ENCODE data around the gene IFIT3. TPM values are rescaled to one million over a fixed set of nuclear protein-coding genes. Genes with fewer than 3 reads are reported as not detected.
"Not testable (repeated sequence)": the region's sequence is repeated elsewhere in the genome, so short reads cannot be mapped to it uniquely, and the experiment has no call there.

Gene IFIT3, protein sequence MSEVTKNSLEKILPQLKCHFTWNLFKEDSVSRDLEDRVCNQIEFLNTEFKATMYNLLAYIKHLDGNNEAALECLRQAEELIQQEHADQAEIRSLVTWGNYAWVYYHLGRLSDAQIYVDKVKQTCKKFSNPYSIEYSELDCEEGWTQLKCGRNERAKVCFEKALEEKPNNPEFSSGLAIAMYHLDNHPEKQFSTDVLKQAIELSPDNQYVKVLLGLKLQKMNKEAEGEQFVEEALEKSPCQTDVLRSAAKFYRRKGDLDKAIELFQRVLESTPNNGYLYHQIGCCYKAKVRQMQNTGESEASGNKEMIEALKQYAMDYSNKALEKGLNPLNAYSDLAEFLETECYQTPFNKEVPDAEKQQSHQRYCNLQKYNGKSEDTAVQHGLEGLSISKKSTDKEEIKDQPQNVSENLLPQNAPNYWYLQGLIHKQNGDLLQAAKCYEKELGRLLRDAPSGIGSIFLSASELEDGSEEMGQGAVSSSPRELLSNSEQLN
- polyA plus RNA-seq (2013, experiment 1 of 2; ENCODE audit: insufficient read length), result 2.2 TPM
- 1.3 TPM for polyA plus RNA-seq (2013, experiment 2 of 2; ENCODE audit: insufficient read length)

DNA sequence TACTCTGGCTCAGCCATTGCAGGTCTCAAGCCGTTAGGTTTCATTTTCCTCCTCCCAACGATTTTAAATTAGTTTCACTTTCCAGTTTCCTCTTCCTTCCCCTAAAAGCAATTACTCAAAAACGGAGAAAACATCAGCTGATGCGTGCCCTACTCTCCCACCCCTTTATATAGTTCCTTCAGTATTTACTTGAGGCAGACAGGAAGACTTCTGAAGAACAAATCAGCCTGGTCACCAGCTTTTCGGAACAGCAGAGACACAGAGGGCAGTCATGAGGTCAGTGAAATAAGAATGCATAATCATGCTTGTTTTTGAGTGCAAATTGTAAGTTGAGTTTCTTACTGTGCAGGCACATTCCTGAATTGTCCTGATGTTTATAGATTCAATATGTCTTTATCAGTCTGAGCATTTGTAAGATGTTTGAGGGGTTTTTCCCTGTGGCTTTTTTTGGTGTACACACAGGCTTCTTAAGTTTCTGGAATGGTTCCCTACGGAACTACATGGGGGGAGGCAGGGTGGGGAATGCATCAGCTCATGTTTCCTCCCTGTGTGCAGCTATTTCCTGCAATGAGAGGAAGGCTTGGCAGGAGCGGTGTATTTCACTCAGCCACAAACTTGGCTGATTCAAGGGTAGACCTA, at the start of gene IFIT3:
Gene IFIT3, plus strand, starts transcription at position 195 of the 639 bp plus-strand sequence. Its CDS starts 77 bp downstream, at position 272.
- peak; percentile 93 for DNase-seq

DNA sequence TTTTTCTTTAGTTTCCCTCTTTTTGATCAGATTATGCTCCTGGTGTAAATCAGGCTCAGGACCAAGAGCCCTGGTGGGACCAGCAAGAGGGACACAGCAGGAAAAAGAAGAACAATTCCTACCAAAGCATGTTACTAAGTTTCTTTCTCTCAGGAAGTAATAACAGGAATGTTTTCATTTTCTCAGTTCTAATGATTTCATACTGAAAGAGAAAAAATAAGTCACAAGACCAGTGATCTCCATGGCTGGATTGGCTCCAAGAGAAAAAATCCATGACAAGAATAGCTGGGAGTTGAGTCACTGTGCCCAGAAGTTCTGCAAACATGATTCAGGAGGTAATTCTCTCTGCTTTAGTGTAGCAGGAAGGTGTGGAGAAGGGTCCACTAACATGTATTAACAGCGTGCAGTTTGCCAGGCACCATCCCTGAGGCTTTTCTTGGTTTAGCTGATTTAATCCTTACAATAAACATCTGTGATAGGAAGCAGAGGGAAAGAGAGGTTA, 49.7 kb upstream of the IFIT3 start:
- peak; percentile 99 for DNase-seq

DNA sequence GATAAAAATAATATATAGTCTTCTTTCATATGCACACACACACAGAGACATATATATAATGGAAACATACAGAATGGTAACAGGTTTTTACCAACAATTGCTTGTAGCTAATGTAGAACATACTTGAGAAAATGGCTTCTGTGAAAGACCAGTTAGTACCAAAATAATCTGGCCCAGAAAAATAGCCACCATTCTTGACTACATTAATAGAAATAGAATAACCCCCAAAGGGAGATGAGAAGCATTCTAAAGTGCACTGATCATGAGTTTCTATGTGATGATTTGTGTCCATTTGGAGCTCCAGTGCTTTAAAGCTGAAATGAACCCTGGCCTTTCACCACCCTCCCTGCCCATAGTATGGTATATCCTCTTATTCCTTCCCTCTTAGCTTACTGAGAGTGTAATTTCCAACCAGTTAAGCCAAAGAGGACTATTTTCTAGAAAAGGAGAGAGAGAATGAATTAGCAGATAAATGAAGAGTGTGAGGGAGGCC, 48.9 kb upstream of the IFIT3 start:
- peak; percentile 36 for DNase-seq

DNA sequence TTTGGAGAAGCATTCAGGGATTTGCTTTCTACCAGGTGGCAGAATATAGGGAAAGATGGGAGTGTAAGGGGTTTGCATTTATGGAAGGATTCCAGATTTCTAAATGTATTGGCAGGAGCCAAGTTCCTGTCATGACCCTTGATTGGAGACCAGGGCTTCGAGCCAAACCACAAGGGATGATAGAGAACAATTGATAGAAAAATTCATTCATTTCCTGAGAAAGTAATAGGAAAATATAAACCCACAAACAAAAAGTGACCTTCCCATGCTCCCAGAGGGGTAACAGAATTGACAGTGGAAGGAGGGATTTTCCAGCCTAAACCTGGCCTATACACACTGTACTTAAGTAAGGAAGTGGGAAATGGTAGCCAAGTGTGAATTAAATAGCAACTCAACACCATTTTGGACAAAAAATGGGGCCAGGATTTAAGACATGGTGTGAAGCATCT, 48.4 kb upstream of the IFIT3 start:
- DNase-seq, result peak; percentile 32

DNA sequence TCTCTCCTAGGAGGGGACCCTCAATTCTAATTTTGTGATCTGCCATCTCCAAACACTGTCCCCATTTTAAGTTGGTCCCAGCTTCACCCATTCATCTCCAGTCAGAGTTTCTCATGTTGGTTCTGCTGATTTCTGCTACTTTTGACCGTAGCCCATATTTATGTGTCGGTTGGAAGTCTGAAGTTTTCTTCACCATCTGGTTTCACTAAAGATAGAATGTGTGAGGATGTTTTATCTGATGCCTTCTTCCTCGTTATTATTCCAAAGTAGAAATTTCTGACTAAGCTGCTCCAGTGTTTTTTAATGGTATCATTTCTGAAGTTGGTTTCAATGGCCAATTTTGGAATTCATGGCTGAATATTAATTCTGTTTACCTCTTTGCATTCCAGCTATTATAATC, 47.3 kb upstream of the IFIT3 start:
- DNase-seq, result peak; percentile 56

DNA sequence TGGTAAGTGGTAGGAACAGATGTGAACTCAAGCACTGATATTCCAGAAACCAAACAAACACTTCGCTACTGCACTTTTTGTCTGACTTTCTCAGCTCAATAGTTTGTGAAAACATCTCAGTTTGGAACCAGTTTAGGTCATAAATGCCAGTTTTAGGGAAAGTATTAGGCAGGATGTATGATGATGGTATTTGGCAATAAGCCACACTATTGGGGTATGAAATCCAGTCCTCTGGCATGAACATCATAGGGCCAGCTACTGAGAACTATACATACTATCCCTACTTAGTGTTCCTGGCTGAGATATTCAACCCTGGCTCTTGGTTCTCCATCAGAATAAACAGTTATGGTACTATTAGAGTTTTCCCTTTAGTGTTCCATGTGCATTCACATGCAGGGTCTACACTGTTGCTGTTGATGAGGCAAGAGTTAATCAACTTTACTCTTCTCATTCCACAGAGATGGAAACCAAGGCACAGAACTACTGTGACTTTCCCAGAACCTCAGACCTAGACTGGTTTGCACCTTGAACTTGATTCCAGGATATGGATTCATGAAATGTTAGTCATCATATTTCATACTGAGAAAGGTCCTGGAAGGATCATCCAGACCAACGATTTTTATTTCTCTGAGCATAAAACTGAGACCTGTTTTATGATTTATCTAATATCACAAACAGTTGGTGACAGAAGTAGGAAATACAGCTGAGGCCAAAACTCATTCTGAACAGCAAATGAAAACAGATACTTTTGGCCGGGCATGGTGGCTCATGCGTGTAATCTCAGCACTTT, 46.0 kb upstream of the IFIT3 start:
- DNase-seq, result peak; percentile 45

DNA sequence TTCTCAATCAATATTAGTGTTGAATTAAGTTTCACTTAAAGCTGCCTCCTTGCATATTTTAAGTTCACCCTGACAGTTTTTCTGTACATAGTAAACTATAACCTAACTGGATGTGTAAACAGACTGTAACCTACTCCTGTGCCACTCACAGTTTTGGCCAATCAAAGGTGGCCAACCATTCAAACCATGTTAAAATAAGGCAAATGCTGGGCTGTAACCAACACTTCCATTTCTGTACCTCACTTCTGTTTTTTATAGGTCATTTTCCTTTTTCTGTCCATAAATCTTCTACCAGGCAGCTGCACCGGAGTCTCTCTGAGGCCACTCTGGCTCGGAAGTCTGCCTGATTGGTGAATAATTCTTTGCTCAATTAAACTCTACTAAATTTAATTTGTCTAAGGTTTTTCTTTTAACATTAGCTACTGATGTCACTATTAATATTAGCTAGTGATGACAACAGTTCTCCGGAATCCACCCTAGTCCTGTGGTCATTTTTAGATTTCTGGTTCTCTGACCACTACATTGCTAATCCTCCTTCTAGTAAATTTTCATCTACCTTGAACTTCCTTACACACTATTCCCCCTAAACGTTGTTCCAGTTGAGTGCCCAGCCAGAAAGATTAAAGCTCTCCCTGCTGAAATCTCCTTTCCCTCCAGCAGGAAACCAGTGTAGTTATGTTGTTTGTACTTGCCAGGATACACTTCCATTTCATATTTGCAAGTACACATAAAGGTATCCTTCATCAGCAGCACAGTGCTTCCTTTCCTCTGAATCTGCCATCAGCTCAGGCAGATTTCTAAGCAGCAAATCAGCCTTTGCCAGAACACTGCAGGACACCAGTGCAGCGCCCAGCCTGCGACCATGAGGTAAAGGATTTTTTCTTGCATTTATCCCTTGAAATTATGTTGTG, 44.5 kb upstream of the IFIT3 start:
- peak; percentile 49 for DNase-seq

DNA sequence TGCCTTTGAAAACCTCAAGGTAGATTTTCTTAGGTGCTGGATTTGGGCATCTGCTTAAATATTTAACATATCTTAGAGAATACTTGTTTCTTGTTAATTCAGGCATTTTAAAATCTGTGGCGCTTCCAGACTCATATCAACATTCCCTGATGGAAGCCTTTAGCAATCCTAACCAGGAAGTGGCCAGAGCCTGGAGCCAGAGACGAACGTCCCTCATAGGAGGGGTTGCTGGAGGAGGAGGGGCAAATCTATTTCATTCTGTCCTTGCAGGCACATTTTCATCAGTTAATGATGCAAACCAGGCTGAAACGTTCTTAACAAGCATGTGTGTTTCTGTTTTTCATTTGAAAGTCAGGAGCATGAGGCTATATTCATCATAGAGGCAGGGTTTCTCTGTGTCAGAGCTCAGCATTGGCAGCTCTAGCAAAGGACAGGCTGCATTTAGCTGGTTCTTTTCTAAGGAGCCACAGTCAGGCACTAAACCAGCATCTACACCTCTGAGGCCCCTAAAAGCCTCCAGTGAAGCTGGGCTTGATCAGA, 43.8 kb upstream of the IFIT3 start:
- DNase-seq, result peak; percentile 86

DNA sequence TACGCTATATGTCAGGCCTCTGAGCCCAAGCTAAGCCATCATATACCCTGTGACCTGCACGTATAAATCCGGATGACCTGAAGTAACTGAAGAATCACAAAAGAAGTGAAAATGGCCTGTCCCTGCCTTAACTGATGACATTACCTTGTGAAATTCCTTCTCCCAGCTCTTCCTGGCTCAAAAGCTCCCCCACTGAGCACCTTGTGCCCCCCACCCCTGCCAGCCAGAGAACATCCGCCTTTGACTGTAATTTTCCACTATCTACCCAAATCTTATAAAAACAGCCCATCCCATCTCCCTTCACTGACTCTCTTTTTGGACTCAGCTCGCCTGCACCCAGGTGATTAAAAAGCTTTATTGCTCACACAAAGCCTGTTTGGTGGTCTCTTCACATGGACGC, 43.1 kb upstream of the IFIT3 start:
- not testable (repeated sequence) for DNase-seq

DNA sequence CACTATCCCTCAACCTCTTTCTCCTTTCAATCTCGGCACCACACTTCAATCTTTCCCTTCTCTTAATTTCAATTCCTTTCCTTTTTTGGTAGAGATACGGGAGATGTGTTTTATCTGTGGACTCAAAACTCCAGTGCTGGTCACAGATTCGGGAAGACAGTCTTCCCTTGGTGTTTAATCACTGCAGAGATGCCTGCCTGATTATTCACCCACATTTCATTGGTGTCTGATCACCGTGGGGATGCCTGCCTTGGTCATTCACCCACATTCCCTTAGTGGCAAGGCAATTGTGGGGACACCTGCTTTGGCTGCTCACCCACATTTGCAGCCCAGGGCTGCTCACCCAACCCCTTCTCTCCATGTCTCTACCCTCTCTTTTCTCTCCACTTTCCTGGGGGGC, 42.5 kb upstream of the IFIT3 start:
- DNase-seq, result peak; percentile 74

DNA sequence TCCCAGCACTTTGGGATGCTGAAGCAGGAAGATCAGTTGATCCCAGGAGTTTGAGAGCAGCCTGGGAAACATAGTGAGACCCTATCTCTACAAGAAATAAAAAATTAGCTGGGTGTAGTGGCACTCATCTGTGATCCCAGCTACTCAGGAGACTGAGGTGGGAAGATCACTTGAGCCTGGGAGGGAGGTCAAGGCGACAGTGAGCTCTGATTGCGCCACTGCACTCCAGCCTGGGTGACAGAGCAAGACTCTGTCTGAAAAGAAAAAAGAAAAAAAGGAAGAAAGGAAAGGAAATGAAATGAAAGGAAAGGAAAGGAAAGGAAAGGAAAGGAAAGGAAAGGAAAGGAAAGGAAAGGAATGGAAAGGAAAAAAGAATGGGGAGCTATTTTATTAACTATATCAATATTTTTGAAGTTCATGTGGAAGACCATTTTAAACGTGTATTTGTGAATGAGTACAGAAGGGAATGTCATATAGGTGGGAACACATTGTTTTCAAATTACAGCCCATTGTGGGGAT, 33.0 kb upstream of the IFIT3 start:
- DNase-seq, result no peak

DNA sequence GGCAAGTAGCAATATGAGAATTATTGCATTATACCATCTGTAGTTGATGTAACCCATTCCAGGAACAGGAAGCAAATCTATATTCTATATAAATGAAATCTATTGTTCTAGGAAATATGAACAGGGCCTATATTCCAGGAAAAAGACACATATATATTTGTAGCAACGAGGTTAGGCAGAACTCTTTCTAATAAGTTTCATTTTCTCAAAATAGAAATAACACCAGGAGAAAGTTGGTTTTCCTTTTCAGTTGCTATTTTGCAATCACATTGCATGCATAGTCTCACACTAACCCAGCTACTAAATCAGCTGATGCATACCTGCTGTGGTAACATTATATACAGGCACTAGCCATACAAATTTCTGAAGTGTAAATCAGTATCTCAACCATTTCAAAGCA, 32.2 kb upstream of the IFIT3 start:
- peak; percentile 43 for DNase-seq

DNA sequence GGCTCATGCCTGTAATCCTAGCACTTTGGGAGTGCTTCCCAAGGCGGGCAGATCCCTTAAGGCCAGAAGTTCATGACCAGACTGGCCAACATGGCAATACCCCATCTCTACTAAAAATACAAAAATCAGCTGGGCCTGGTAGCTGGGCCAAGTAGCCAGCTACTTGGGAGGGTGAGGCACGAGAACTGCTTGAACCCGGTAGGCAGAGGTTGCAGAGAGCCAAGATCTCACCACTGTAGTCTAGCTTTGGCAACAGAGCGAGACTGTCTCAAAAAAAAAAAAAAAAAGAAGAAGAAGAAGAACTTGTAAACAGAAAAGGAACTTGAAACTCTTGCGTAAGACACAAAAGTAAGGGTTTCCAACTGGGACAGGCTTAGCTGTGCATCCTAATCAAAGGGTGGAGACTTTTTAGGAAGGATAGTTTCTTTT, 31.6 kb upstream of the IFIT3 start:
- no peak for DNase-seq

DNA sequence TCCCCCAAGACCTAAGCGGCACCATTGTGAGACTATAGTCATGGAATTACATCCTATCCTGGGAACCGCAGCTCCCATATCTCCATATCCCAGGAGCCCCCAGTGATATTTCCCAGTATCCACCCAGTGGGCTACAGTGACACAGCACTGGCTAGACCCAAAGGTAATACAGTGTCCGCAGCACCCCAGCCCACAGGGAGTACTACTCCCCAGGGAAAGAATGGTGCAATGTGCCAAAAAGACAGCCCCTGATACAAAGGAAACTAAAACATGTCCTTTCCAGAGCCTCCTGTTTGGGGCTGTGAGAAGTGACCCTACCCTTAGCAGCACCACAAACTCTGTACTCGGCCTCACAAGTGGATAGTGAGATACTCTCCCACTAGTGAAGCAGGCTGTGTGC, 30.4 kb upstream of the IFIT3 start:
- DNase-seq, result no peak

DNA sequence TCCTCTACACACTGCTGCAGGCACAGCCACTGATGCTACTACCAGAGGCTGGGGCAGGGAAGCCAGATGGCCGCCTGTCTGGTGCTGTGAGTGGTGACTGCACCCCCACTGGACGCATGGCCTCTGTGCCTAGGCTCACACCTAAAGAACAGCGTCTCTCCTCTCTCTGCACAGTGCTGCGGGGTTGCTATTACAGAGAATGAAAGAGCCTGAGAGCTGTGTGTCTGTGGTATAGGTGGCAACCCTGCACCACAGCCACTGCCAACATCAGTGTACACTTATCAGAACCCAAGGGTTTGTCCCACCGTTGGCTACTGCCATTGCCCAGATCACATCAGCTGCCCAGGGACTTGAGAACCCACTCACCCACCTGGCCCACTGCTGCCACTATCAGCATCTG, 30.0 kb upstream of the IFIT3 start:
- no peak for DNase-seq

DNA sequence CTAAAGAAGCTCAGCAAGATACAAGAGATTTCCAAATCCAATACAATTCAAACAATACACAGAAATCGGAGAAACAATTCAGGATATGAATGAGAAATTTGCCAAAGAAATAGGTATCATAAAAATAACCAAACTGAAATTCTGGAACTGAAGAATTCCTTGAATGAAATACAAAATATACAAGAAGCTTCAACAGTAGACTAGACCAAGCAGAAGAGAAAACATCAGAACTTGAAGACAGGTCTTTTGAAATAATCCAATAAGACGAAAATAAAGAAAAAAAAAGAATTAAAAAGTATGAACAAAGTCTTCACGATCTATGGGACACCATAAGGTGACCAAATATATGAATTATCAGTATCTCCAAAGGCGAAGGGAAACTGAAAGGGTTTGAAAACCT, 28.8 kb upstream of the IFIT3 start:
- no peak for DNase-seq

DNA sequence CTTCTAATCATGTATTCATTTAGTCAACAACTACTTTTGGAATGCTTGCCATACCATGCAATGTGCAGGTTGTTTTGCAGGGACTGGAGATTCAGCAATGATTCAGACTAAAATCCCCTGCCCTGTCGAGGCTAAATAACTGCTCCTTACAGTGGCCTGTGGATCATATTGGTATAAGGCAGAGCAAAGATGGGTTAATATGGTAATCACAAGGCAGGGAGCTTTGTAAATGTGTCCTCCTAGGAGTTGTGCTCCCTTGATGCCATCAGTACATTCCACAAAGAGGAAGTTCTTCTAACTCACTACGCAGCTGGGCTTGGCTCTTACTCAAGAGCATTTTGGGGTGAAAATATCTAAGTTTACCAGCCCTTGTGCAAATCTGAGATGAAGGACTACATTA, 26.6 kb upstream of the IFIT3 start:
- peak; percentile 30 for DNase-seq

DNA sequence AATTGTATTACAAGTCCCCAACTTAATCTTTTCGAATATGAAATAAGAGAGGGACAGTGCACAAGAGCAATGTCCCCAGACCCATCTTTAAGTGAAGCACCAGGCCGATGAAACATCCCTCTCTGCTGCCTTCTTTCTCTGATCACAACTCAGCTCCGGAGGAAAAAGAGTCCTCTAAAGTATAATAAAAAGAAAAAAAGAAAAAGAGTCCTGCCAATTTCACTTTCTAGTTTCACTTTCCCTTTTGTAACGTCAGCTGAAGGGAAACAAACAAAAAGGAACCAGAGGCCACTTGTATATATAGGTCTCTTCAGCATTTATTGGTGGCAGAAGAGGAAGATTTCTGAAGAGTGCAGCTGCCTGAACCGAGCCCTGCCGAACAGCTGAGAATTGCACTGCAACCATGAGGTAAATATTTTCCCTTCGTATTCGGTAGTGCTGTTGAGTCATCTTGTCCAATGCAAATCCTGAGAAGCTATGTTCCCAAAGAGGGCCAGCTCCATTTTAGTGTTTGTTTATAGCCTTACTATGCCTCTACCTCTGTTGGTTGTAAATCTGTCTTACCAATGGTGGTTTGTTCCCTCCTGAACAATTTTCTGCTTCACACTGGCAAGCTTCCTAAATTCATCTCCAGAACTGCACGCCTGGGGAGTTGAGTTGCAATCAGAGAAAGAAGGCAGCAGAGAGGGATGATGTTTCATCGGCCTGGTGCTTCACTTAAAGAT, 25.9 kb upstream of the IFIT3 start, which contains the start of gene IFIT2:
Gene IFIT2, plus strand, starts transcription at position 326 of the 725 bp plus-strand sequence. Its CDS starts 78 bp downstream, at position 404.
- DNase-seq, result peak; percentile 65

DNA sequence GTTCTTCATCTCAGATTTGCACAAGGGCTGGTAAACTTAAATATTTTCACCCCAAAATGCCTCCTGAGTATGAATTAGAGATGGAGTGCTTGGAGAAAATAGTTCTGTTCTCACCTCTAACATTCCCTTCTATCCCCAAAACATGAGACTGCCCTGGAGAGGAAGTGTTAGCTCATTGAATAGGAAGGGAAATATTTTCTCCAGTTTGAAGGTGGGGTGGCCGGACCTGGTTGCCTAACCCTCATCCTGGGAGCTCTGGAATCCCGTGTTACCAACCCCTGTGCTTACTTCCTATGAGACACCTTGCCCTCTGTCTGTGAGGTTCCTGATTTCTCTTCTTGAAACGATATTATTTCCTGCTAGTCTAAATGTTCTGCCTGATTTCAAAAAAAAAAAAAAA, 25.2 kb upstream of the IFIT3 start:
- no peak for DNase-seq

DNA sequence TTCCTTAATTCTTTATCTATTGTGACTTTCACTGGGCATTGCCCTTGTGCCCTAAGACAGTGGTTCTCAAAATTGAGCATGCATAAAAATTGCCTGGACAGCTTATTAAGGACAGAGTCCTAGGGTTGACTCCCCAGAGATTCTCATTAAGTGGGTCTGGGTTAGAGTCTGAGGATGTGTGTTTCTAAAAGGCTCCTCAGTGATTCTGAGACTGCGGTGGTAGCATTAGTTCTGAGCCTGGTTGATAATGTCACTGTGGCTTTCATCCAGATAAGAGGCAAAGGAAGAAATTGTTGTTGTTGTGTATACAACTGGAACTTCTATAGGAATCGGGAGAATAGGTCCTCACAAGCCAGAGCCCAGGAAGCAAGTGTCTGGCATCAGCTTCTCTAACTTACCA, 24.6 kb upstream of the IFIT3 start:
- DNase-seq, result no peak
